Heart right ventricle (tissue), 16 donors: ENCODE data around the gene RPN2. TPM values are rescaled to one million over a fixed set of nuclear protein-coding genes. Genes with fewer than 3 reads are reported as not detected.

Experiments
- ATAC-seq, 8 donors: fragments of 200-7000 bp; cut with Tn5 transposase; one replicate each; pipeline ENCODE4 v1.9.1; 2020; ENCODE audit warnings: mild to moderate bottlenecking in 8 of 8, moderate library complexity in 8 of 8, moderate number of reproducible peaks in 1 of 8
- DNase-seq, 2 donors: peaks; one replicate each; pipeline ENCODE4 v3.0.0-alpha.2; 2020
- H3K27ac ChIP-seq, 10 donors: fragments of 200-600 bp; sonication (generic) in 2 of 10; one replicate each; pipeline versions ENCODE4 v1.5.0 to v1.8.0; 2020 to 2022; ENCODE audit warnings: mild to moderate bottlenecking in 3 of 10
- H3K27me3 ChIP-seq, 7 donors: fragments of 200-600 bp; one replicate each; pipeline ENCODE4 v1.8.0; 2021 to 2022; ENCODE audit warnings: mild to moderate bottlenecking in 2 of 7
- H3K36me3 ChIP-seq, 9 donors: fragments of 200-600 bp; sonication (generic) in 1 of 9; one replicate each; pipeline versions ENCODE4 v1.5.0 to v1.8.0; 2020 to 2022; ENCODE audit warnings: mild to moderate bottlenecking in 2 of 9
- H3K4me1 ChIP-seq, 9 donors: fragments of 200-600 bp; sonication (generic) in 1 of 9; one replicate each; pipeline versions ENCODE4 v1.5.0 to v1.8.0; 2020 to 2022; ENCODE audit warnings: mild to moderate bottlenecking in 4 of 9
- H3K4me3 ChIP-seq, 10 donors: fragments of 200-600 bp; sonication (generic) in 2 of 10; one replicate each; pipeline versions ENCODE4 v1.5.0 to v1.8.0; 2020 to 2022; ENCODE audit warnings: mild to moderate bottlenecking in 7 of 10, moderate library complexity in 2 of 10
- H3K9me3 ChIP-seq, 11 donors: fragments of 200-600 bp in 10 of 11; sonication (generic) in 2 of 11; one replicate each; pipeline versions ENCODE4 v1.5.0 to v1.8.0; 2013 to 2022; ENCODE audit warnings: mild to moderate bottlenecking in 2 of 11, control low read depth in 1 of 11, moderate library complexity in 1 of 11
- CTCF ChIP-seq, 9 donors: fragments of 200-600 bp; sonication (generic) in 2 of 9; IDR thresholded peaks; one replicate each; pipeline versions ENCODE4 v1.5.0 to v1.8.0; 2021 to 2022; ENCODE audit warnings: antibody characterized with exemption in 9 of 9, mild to moderate bottlenecking in 5 of 9, moderate library complexity in 1 of 9
- WGBS, 2 donors: extraction: QIAGEN DNeasy Blood & Tissue Kit; methylation state at CpG; one replicate each; pipeline ENCODE4 v1.1.7; 2013; ENCODE audit warnings: inconsistent platforms in 1 of 2; 5-methylcytosine and 5-hydroxymethylcytosine counted together
- intact Hi-C, 10 donors: fragments of 100-400 bp; cut with DNase I; formaldehyde crosslinking; loops; one replicate each; pipeline versions ENCODE4 v1.11.1 to v1.14.2; 2022
- polyA plus RNA-seq, 2 donors: library from polyadenylated mRNA; stranded (reverse); fragments of 200-250 nt; gene quantifications; one replicate each; pipeline ENCODE4 v1.2.3, GENCODE V29; 2013
- total RNA-seq, 10 donors: library from RNA; stranded (reverse); fragmentation: NEBNext Ultra II Directional in 3 of 10; extraction: Animal tissue kit (Norgen Biotek cat#: 25700) in 3 of 10; gene quantifications; one replicate each; pipeline versions ENCODE4 v1.2.1 to v1.2.4, GENCODE V29; 2021 to 2023
- donor health status: Arrhythmogenic right ventricular cardiomyopathy.
- donor health status: ischemic (EF 13 %, LVEDD 7.1; RV severe dilation, severe dysfunction).
- donor health status: healthy with polysubstance abuse.
- donor health status: DM: no; HTN: yes; CAD: no.
- donor health status: DM: no; HTN: no; CAD: no.
- donor health status: ischemic (EF 25% LVEDD 6.9; RV normal size, moderate dysfunction).
- donor health status: ischemic (EF 25% LVEDD 5.7; RV mildly dilated, moderate dysfunction).
- donor health status: healthy.
- donor health status: DM: yes; HTN: yes; CAD: no.
- donor health status: Ischemic cardiomyopathy.
- donor health status: ischemic (EF 35%, LVEDD 5.7; RV mildly dilated, moderate dysfunction).
- donor health status: nonischemic (EF 11% LVEDD 7.7; RV severe dilation, severe dysfunction).
- donor health status: DM: yes; HTN: yes; CAD: no.
- donor health status: PGD.
- donor health status: ischemic (EF 29% LVEDD 5.4; RV normal size, mild dysfunction).
- donor health status: nonischemic (EF 23%, LVEDD 6.1; RV moderate dilation, normal function).

The RPN2 gene
- total and polyA plus RNA-seq, 12 donors: 30.9 to 166 (median 95.2) TPM

- ATAC-seq (no peak), DNase-seq (no peak)
- TF ChIP-seq CTCF (IDR thresholded peaks at IDR 0.05): no peak
- WGBS, 2 donors: 82 to 87% methylated on average over 4 of the region's 4 CpGs
- no peaks in the 10 kb centered on the region for H3K27me3 ChIP-seq
- peaks cover 0 to 72% (median 39%) of the 10 kb centered on the region in 9 donors for H3K36me3 ChIP-seq
- H3K4me3 ChIP-seq: no peak overlapping the region
- intact Hi-C loops: no loop called here
- no peak overlapping the region for H3K27ac ChIP-seq
- no peaks in the 10 kb centered on the region for H3K9me3 ChIP-seq
- H3K4me1 ChIP-seq: peaks cover 0 to 35% (median 13%) of the 10 kb centered on the region in 9 donors
Measured at GRCh38 chr20:37242503-37242902, 63.4 kb downstream of the RPN2 start.

GRCh38 chr20:37243076-37243936 lies 64.2 kb downstream of the RPN2 start:
- Histone ChIP-seq H3K36me3 (peaks cover 0 to 64% (median 34%) of the 10 kb centered on the region in 9 donors), H3K27ac (peak overlapping the region in 6 of 10 donors; percentile 32 to 62 (median 46)), H3K4me3 (no peak overlapping the region), H3K27me3 (no peaks in the 10 kb centered on the region), H3K4me1 (peaks cover 0 to 32% (median 13%) of the 10 kb centered on the region in 9 donors), H3K9me3 (no peaks in the 10 kb centered on the region)
- intact Hi-C loops: no loop called here
- DNase-seq (no peak), ATAC-seq (peak in 6 of 8 donors; percentile 18 to 69 (median 48))
- 87% methylated on average over 16 of the region's 16 CpGs for WGBS, 2 donors
- TF ChIP-seq CTCF (IDR thresholded peaks at IDR 0.05): no peak

- H3K4me1 ChIP-seq: peaks cover 0 to 25% (median 10%) of the 10 kb centered on the region in 9 donors
- WGBS, 2 donors: 51 to 62% methylated on average over 8 of the region's 8 CpGs
- no peaks in the 10 kb centered on the region for H3K9me3 ChIP-seq
- H3K4me3 ChIP-seq: no peak overlapping the region
- DNase-seq: peak; percentile 63 to 66
- ATAC-seq: peak; percentile 11 to 89 (median 78)
- no peaks in the 10 kb centered on the region for H3K27me3 ChIP-seq
- TF ChIP-seq CTCF (IDR thresholded peaks at IDR 0.05): no peak
- H3K36me3 ChIP-seq: peaks cover 0 to 56% (median 31%) of the 10 kb centered on the region in 9 donors
- H3K27ac ChIP-seq: peak overlapping the region in 6 of 10 donors; percentile 32 to 62 (median 46)
- intact Hi-C loops: no loop called here
Measured at GRCh38 chr20:37243937-37244571, 64.9 kb downstream of the RPN2 start.

- H3K27ac ChIP-seq: no peak overlapping the region
Measured at GRCh38 chr20:37244572-37244957, 65.4 kb downstream of the RPN2 start.

More at GRCh38 chr20:37244572-37244957, 65.4 kb downstream of the RPN2 start:
- 91% methylated on average over 5 of the region's 5 CpGs for WGBS, 2 donors
- intact Hi-C loops: no loop called here
- H3K36me3 ChIP-seq: peaks cover 0 to 51% (median 31%) of the 10 kb centered on the region in 9 donors
- DNase-seq: no peak
- no peaks in the 10 kb centered on the region for H3K9me3 ChIP-seq
- H3K4me1 ChIP-seq: peaks cover 0 to 21% (median 9%) of the 10 kb centered on the region in 9 donors
- TF ChIP-seq CTCF (IDR thresholded peaks at IDR 0.05): no peak
- no peak for ATAC-seq
- H3K27me3 ChIP-seq: no peaks in the 10 kb centered on the region
- no peak overlapping the region for H3K4me3 ChIP-seq
